Left renal pelvis (tissue), 4 donors: Measurements from ENCODE around the gene HEXB. TPM values are rescaled to one million over a fixed set of nuclear protein-coding genes. Genes with fewer than 3 reads are reported as not detected.
"Not testable (repeated sequence)": the region's sequence is repeated elsewhere in the genome, so short reads cannot be mapped to it uniquely, and the experiment has no call there.

Experiments
- DNase-seq, 4 donors: peaks; one replicate each; pipeline ENCODE4 v3.0.0-alpha.2; 2013; ENCODE audit warnings: low read depth in 4 of 4, low spot score in 3 of 4
- polyA plus RNA-seq, 4 donors: library from polyadenylated mRNA; unstranded; fragments of 120-200 nt; gene quantifications; one replicate each; pipeline ENCODE4 v1.2.1, GENCODE V29; 2013; ENCODE audit not compliant: insufficient read length in 4 of 4

HEXB gene
- polyA plus RNA-seq, 4 donors, result 101 to 149 (median 122) TPM

GRCh38 chr5:74722271-74722670 is 37.2 kb downstream of the HEXB start:
- no peak for DNase-seq

- no peak for DNase-seq
Observed at GRCh38 chr5:74725331-74725730, 40.3 kb downstream of the HEXB start.

GRCh38 chr5:74736759-74737158 is 51.7 kb downstream of the HEXB start:
- no peak for DNase-seq

GRCh38 chr5:74738406-74738805 is 53.4 kb downstream of the HEXB start:
- no peak for DNase-seq

GRCh38 chr5:74748742-74749141 is 63.7 kb downstream of the HEXB start:
- DNase-seq, result not testable (repeated sequence)

GRCh38 chr5:74761241-74761640 is 76.2 kb downstream of the HEXB start:
- DNase-seq, result no peak

- DNase-seq, result no peak
Observed at GRCh38 chr5:74762599-74762998, 77.6 kb downstream of the HEXB start.

- DNase-seq, result no peak
Observed at GRCh38 chr5:74763504-74763903, 78.5 kb downstream of the HEXB start.

- DNase-seq, result no peak
Observed at GRCh38 chr5:74765201-74765600, 80.2 kb downstream of the HEXB start.

- no peak for DNase-seq
Observed at GRCh38 chr5:74765929-74766328, 80.9 kb downstream of the HEXB start.

- DNase-seq, result peak; percentile 11 to 38 (median 30)
Observed at GRCh38 chr5:74766418-74766848, 81.4 kb downstream of the HEXB start.

- DNase-seq, result peak; percentile 87 to 90 (median 88)
Observed at GRCh38 chr5:74766849-74767578, 82.0 kb downstream of the HEXB start, which contains the start of the genes GFM2 and NSA2. GFM2 (minus strand) TSS chr5:74767117; CDS start chr5:74763742, 3,375 bp downstream. NSA2 (plus strand) TSS chr5:74767249; CDS start chr5:74767361, 112 bp downstream.

- peak in 1 of 4 donors; percentile 14 for DNase-seq
Observed at GRCh38 chr5:74767579-74767913, 82.5 kb downstream of the HEXB start.

Other genes with a start within 250 kb of the HEXB start
- gene ENC1, start 44.5 kb upstream of the HEXB start, polyA plus RNA-seq, result 10 to 100 TPM; 35.7 to 77.6 (median 72.8) TPM
- 10 to 100 TPM; 31.9 to 55.8 (median 53.5) TPM for gene GFM2, start 81.9 kb downstream of the HEXB start, polyA plus RNA-seq
- gene NSA2, start 82.0 kb downstream of the HEXB start, polyA plus RNA-seq, result 100 to 1,000 TPM; 204 to 352 (median 230) TPM
- gene FAM169A, start 181.2 kb downstream of the HEXB start, polyA plus RNA-seq, result 10 to 100 TPM in 3 of 4 donors, 1 to 10 TPM in 1; 1.5 to 24.8 (median 17.1) TPM